HEK293 (cell line): Measurements from ENCODE around the gene IRF2BPL.
A peak's percentile ranks its signal among the peaks of the same experiment; 100 is the strongest.

Experiments
- CTCF ChIA-PET: fragments of 350-600 bp; formaldehyde crosslinking; extraction: SDS; loops from one replicate; lab custom pipeline; 2021; ENCODE audit warnings: antibody characterized with exemption; lab: Yijun Ruan, JAX
- POLR2A ChIA-PET: fragments of 300-600 bp; formaldehyde crosslinking; extraction: SDS; loops from one replicate; lab custom pipeline; 2020; ENCODE audit warnings: antibody characterized with exemption, inconsistent platforms; lab: Yijun Ruan, JAX
- H3K27ac ChIP-seq: fragments of 200-500 bp; sonication (Bioruptor generic); 2 replicates; pipeline ENCODE4 v1.5.1; 2014; ENCODE audit warnings: low read depth, low read length, control low read depth, inconsistent platforms; ENCODE audit errors: extremely low read depth
- H3K36me3 ChIP-seq, 2 experiments: fragments of 200-500 bp in 1 of 2; sonication (Bioruptor generic) in 1 of 2; 1 replicate in 1 of 2; 2 replicates in 1 of 2; pipeline ENCODE4 v1.5.1; 2014 to 2017; ENCODE audit warnings: inconsistent platforms in 2 of 2, low read length in 2 of 2; ENCODE audit not compliant: control insufficient read depth in 2 of 2, insufficient read depth in 1 of 2
- H3K4me1 ChIP-seq: fragments of 200-500 bp; sonication (Bioruptor generic); 2 replicates; pipeline ENCODE4 v1.5.1; 2014; ENCODE audit warnings: mild to moderate bottlenecking, low read length, inconsistent platforms; ENCODE audit not compliant: control insufficient read depth, insufficient read depth
- H3K4me3 ChIP-seq: 2 replicates; pipeline ENCODE4 v1.5.1; 2011; ENCODE audit warnings: low read depth, mild to moderate bottlenecking, control low read depth, low read length, moderate library complexity
- H3K9me3 ChIP-seq: fragments of 200-500 bp; sonication (Bioruptor generic); 2 replicates; pipeline ENCODE4 v1.5.1; 2014; ENCODE audit warnings: low read depth, low read length, inconsistent platforms; ENCODE audit not compliant: control insufficient read depth, insufficient read depth
- HOXA7 ChIP-seq: sonication (generic); formaldehyde crosslinking; IDR thresholded peaks from 2 replicates; pipeline ENCODE4 v1.8.1; 2022; ENCODE audit warnings: missing genetic modification reagents, borderline replicate concordance
- PRDM1 ChIP-seq: fragments of 450-650 bp; formaldehyde crosslinking; IDR thresholded peaks from 2 replicates; pipeline ENCODE4; 2016; ENCODE audit warnings: missing biosample characterization, missing genetic modification characterization
- RBAK ChIP-seq: fragments of 450-650 bp; formaldehyde crosslinking; IDR thresholded peaks from 2 replicates; pipeline ENCODE4 v1.5.1; 2016; ENCODE audit warnings: missing biosample characterization, missing genetic modification characterization
- SALL2 ChIP-seq: fragments of 450-650 bp; formaldehyde crosslinking; IDR thresholded peaks from 2 replicates; pipeline ENCODE4 v1.5.0; 2017; ENCODE audit warnings: missing biosample characterization, mild to moderate bottlenecking, missing genetic modification characterization, borderline replicate concordance
- SETDB1 ChIP-seq: IDR thresholded peaks from one replicate; pipeline ENCODE4 v1.6.1; 2017; ENCODE audit warnings: mild to moderate bottlenecking, low read length, moderate library complexity, mixed read lengths; ENCODE audit not compliant: insufficient read length
- SP7 ChIP-seq: fragments of 450-650 bp; formaldehyde crosslinking; IDR thresholded peaks from 2 replicates; pipeline ENCODE4 v1.5.1; 2016; ENCODE audit warnings: missing biosample characterization, missing genetic modification characterization
- YY2 ChIP-seq: fragments of 450-650 bp; formaldehyde crosslinking; IDR thresholded peaks from 2 replicates; pipeline ENCODE4 v1.5.1; 2016; ENCODE audit warnings: missing biosample characterization, missing genetic modification characterization
- ZBTB8A ChIP-seq: fragments of 450-650 bp; formaldehyde crosslinking; IDR thresholded peaks from 2 replicates; pipeline ENCODE4 v1.5.1; 2016; ENCODE audit warnings: missing biosample characterization, missing genetic modification characterization
- ZFHX2 ChIP-seq: fragments of 450-650 bp; formaldehyde crosslinking; conservative IDR thresholded peaks from 2 replicates; pipeline ENCODE4 v1.5.1; 2016; ENCODE audit warnings: missing biosample characterization, missing genetic modification characterization
- ZNF133 ChIP-seq: fragments of 450-650 bp; formaldehyde crosslinking; IDR thresholded peaks from 2 replicates; pipeline ENCODE4 v1.5.1; 2016; ENCODE audit warnings: missing biosample characterization, missing genetic modification characterization
- ZNF155 ChIP-seq: fragments of 450-650 bp; formaldehyde crosslinking; IDR thresholded peaks from 2 replicates; pipeline ENCODE4 v1.5.1; 2016; ENCODE audit warnings: missing biosample characterization, missing genetic modification characterization
- ZNF169 ChIP-seq: fragments of 450-650 bp; formaldehyde crosslinking; IDR thresholded peaks from 2 replicates; pipeline ENCODE4 v1.5.1; 2016; ENCODE audit warnings: missing biosample characterization, missing genetic modification characterization
- ZNF2 ChIP-seq: fragments of 450-650 bp; formaldehyde crosslinking; IDR thresholded peaks from 2 replicates; pipeline ENCODE4 v1.5.1; 2016; ENCODE audit warnings: missing biosample characterization, missing genetic modification characterization
- ZNF23 ChIP-seq: fragments of 450-650 bp; formaldehyde crosslinking; IDR thresholded peaks from 2 replicates; pipeline ENCODE4 v1.5.1; 2016; ENCODE audit warnings: missing biosample characterization, missing genetic modification characterization, borderline replicate concordance
- ZNF311 ChIP-seq: fragments of 450-650 bp; formaldehyde crosslinking; IDR thresholded peaks from 2 replicates; pipeline ENCODE4 v1.5.1; 2017; ENCODE audit warnings: missing biosample characterization, missing genetic modification characterization, borderline replicate concordance
- ZNF335 ChIP-seq: fragments of 450-650 bp; formaldehyde crosslinking; conservative IDR thresholded peaks from 2 replicates; pipeline ENCODE4 v1.5.1; 2016; ENCODE audit warnings: missing biosample characterization, missing genetic modification characterization
- ZNF366 ChIP-seq: fragments of 450-650 bp; formaldehyde crosslinking; conservative IDR thresholded peaks from 2 replicates; pipeline ENCODE4 v1.5.1; 2016; ENCODE audit warnings: missing biosample characterization, missing genetic modification characterization
- ZNF404 ChIP-seq: fragments of 450-650 bp; formaldehyde crosslinking; IDR thresholded peaks from 2 replicates; pipeline ENCODE4 v1.5.1; 2017; ENCODE audit warnings: missing biosample characterization, missing genetic modification characterization
- ZNF629 ChIP-seq: fragments of 450-650 bp; formaldehyde crosslinking; IDR thresholded peaks from 2 replicates; pipeline ENCODE4 v1.5.1; 2017; ENCODE audit warnings: missing biosample characterization, missing genetic modification characterization
- TF ChIP-seq, protein P1 (sequence below): fragments of 450-650 bp; IDR thresholded peaks from 2 replicates; pipeline ENCODE4 v1.5.1; 2018; ENCODE audit warnings: missing biosample characterization, mild to moderate bottlenecking, missing genetic modification characterization
- TF ChIP-seq, protein P2 (sequence below): fragments of 450-650 bp; formaldehyde crosslinking; IDR thresholded peaks from 2 replicates; pipeline ENCODE4 v1.5.0; 2017; ENCODE audit warnings: missing biosample characterization, missing genetic modification characterization, borderline replicate concordance
- TF ChIP-seq, protein P3 (sequence below): fragments of 450-650 bp; formaldehyde crosslinking; IDR thresholded peaks from 2 replicates; pipeline ENCODE4 v1.5.1; 2017; ENCODE audit warnings: missing biosample characterization, missing genetic modification characterization
- TF ChIP-seq, protein P4 (sequence below): fragments of 450-650 bp; formaldehyde crosslinking; IDR thresholded peaks from 2 replicates; pipeline ENCODE4 v1.5.1; 2016; ENCODE audit warnings: missing biosample characterization, missing genetic modification characterization, borderline replicate concordance
- TF ChIP-seq, protein P5 (sequence below): fragments of 450-650 bp; formaldehyde crosslinking; optimal IDR thresholded peaks from 2 replicates; pipeline ENCODE3; 2016; ENCODE audit warnings: missing biosample characterization, mild to moderate bottlenecking, missing genetic modification characterization
- TF ChIP-seq, protein P6 (sequence below): fragments of 450-650 bp; formaldehyde crosslinking; IDR thresholded peaks from 2 replicates; pipeline ENCODE4 v1.5.1; 2017; ENCODE audit warnings: missing biosample characterization, missing genetic modification characterization

Gene IRF2BPL

DNA sequence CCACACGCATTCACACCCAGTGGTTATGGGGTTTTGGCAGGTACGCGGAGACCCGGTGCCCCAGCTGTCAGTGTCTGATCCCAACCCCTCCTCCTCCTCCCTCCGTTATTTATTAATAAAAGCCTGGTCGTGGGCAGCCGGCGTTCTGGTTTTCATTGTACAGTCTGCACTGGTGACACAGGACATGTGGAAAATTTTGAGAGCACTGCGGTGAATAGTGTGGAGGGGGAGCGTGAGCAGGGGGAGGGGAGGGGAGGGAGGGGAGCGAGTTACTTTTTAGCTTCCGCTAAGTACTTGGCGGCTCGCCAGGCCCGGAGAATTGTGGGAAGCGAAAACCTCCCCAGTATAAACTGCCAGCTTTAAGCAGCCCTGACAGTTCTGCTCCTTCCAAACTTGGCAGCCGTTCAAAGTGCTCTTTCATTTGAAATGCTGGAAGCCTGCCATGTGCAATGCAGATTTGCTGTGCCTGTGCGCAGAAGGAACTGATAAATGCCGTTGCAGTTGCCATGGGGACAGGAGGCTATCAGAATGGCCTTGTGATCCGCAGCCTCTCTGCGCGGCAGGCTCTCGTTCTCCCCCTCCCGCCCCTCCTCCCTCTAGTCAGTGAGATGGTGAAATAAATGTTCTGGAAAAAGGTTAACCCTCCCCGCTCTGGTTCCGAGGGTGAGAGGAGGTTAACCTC lies 11.7 kb upstream of the IRF2BPL start:
- Histone ChIP-seq H3K27ac (peak overlapping the region; percentile 97), H3K4me1 (peaks cover 69% of the 10 kb centered on the region), H3K9me3 (no peaks in the 10 kb centered on the region), H3K4me3 (peak overlapping the region; percentile 29), H3K36me3 (no peaks in the 10 kb centered on the region)
- CTCF ChIA-PET: interaction anchor here (0.6 to 1.8 kb wide), 4 partner anchors 13 to 59 kb away, joined by 3 to 7 read pairs (median 5); no protein-coding TSS in a partner anchor
- POLR2A ChIA-PET: interaction anchor here (0.7 to 4.0 kb wide), 8 partner anchors 9 to 121 kb away, joined by 3 to 42 read pairs (median 5); partner anchors contain the start of gene IRF2BPL
- TF ChIP-seq ZNF23 (tag by site-specific recombination) (no peak), ZNF311 (tag by site-specific recombination) (no peak), RBAK (no peak), YY2 (tag by site-specific recombination) (no peak), ZNF2 (tag by site-specific recombination) (no peak), SALL2 (tag by site-specific recombination) (no peak), ZNF335 (tag by site-specific recombination) (no peak), ZNF155 (tag by site-specific recombination) (no peak), ZNF404 (no peak), ZBTB8A (tag by site-specific recombination) (peak; percentile 40; the same call in 1 of the 2 replicates), ZNF133 (no peak), ZNF169 (tag by site-specific recombination) (no peak), ZNF366 (tag by site-specific recombination) (peak; percentile 91), SETDB1 (no peak), PRDM1 (tag by site-specific recombination) (0 out of 2 replicates have a peak, but pooled peaks have one; percentile 30), ZFHX2 (tag by site-specific recombination) (0 out of 2 replicates have a peak, but pooled peaks have one; percentile 19), HOXA7 (CRISPR knock-in tag) (no peak), ZNF629 (peak; percentile 43), SP7 (tag by site-specific recombination) (peak; percentile 46; the same call in 1 of the 2 replicates)
- TF ChIP-seq, protein P1, sequence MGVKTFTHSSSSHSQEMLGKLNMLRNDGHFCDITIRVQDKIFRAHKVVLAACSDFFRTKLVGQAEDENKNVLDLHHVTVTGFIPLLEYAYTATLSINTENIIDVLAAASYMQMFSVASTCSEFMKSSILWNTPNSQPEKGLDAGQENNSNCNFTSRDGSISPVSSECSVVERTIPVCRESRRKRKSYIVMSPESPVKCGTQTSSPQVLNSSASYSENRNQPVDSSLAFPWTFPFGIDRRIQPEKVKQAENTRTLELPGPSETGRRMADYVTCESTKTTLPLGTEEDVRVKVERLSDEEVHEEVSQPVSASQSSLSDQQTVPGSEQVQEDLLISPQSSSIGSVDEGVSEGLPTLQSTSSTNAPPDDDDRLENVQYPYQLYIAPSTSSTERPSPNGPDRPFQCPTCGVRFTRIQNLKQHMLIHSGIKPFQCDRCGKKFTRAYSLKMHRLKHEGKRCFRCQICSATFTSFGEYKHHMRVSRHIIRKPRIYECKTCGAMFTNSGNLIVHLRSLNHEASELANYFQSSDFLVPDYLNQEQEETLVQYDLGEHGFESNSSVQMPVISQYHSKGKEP: peak; percentile 100
- TF ChIP-seq, protein P2, sequence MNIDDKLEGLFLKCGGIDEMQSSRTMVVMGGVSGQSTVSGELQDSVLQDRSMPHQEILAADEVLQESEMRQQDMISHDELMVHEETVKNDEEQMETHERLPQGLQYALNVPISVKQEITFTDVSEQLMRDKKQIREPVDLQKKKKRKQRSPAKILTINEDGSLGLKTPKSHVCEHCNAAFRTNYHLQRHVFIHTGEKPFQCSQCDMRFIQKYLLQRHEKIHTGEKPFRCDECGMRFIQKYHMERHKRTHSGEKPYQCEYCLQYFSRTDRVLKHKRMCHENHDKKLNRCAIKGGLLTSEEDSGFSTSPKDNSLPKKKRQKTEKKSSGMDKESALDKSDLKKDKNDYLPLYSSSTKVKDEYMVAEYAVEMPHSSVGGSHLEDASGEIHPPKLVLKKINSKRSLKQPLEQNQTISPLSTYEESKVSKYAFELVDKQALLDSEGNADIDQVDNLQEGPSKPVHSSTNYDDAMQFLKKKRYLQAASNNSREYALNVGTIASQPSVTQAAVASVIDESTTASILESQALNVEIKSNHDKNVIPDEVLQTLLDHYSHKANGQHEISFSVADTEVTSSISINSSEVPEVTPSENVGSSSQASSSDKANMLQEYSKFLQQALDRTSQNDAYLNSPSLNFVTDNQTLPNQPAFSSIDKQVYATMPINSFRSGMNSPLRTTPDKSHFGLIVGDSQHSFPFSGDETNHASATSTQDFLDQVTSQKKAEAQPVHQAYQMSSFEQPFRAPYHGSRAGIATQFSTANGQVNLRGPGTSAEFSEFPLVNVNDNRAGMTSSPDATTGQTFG (tag by site-specific recombination): no peak
- TF ChIP-seq, protein P3, sequence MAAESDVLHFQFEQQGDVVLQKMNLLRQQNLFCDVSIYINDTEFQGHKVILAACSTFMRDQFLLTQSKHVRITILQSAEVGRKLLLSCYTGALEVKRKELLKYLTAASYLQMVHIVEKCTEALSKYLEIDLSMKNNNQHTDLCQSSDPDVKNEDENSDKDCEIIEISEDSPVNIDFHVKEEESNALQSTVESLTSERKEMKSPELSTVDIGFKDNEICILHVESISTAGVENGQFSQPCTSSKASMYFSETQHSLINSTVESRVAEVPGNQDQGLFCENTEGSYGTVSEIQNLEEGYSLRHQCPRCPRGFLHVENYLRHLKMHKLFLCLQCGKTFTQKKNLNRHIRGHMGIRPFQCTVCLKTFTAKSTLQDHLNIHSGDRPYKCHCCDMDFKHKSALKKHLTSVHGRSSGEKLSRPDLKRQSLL (tag by site-specific recombination): no peak
- TF ChIP-seq, protein P4, sequence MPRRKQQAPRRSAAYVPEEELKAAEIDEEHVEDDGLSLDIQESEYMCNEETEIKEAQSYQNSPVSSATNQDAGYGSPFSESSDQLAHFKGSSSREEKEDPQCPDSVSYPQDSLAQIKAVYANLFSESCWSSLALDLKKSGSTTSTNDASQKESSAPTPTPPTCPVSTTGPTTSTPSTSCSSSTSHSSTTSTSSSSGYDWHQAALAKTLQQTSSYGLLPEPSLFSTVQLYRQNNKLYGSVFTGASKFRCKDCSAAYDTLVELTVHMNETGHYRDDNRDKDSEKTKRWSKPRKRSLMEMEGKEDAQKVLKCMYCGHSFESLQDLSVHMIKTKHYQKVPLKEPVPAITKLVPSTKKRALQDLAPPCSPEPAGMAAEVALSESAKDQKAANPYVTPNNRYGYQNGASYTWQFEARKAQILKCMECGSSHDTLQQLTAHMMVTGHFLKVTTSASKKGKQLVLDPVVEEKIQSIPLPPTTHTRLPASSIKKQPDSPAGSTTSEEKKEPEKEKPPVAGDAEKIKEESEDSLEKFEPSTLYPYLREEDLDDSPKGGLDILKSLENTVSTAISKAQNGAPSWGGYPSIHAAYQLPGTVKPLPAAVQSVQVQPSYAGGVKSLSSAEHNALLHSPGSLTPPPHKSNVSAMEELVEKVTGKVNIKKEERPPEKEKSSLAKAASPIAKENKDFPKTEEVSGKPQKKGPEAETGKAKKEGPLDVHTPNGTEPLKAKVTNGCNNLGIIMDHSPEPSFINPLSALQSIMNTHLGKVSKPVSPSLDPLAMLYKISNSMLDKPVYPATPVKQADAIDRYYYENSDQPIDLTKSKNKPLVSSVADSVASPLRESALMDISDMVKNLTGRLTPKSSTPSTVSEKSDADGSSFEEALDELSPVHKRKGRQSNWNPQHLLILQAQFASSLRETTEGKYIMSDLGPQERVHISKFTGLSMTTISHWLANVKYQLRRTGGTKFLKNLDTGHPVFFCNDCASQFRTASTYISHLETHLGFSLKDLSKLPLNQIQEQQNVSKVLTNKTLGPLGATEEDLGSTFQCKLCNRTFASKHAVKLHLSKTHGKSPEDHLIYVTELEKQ (tag by site-specific recombination): peak; percentile 50; the same call in 1 of the 2 replicates
- TF ChIP-seq, protein P5, sequence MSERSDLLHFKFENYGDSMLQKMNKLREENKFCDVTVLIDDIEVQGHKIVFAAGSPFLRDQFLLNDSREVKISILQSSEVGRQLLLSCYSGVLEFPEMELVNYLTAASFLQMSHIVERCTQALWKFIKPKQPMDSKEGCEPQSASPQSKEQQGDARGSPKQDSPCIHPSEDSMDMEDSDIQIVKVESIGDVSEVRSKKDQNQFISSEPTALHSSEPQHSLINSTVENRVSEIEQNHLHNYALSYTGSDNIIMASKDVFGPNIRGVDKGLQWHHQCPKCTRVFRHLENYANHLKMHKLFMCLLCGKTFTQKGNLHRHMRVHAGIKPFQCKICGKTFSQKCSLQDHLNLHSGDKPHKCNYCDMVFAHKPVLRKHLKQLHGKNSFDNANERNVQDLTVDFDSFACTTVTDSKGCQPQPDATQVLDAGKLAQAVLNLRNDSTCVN (tag by site-specific recombination): peak; percentile 24
- TF ChIP-seq, protein P6, sequence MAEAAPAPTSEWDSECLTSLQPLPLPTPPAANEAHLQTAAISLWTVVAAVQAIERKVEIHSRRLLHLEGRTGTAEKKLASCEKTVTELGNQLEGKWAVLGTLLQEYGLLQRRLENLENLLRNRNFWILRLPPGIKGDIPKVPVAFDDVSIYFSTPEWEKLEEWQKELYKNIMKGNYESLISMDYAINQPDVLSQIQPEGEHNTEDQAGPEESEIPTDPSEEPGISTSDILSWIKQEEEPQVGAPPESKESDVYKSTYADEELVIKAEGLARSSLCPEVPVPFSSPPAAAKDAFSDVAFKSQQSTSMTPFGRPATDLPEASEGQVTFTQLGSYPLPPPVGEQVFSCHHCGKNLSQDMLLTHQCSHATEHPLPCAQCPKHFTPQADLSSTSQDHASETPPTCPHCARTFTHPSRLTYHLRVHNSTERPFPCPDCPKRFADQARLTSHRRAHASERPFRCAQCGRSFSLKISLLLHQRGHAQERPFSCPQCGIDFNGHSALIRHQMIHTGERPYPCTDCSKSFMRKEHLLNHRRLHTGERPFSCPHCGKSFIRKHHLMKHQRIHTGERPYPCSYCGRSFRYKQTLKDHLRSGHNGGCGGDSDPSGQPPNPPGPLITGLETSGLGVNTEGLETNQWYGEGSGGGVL (tag by site-specific recombination): peak; percentile 96
